GM18870 (cell line): ENCODE data around the gene PCARE.

ENCODE experiments used
- ATAC-seq: cut with Tn5 transposase; IDR thresholded peaks from one replicate; pipeline ENCODE4 v1.9.1; 2021; ENCODE audit warnings: moderate library complexity; ENCODE audit not compliant: unreplicated experiment

Gene PCARE

DNA sequence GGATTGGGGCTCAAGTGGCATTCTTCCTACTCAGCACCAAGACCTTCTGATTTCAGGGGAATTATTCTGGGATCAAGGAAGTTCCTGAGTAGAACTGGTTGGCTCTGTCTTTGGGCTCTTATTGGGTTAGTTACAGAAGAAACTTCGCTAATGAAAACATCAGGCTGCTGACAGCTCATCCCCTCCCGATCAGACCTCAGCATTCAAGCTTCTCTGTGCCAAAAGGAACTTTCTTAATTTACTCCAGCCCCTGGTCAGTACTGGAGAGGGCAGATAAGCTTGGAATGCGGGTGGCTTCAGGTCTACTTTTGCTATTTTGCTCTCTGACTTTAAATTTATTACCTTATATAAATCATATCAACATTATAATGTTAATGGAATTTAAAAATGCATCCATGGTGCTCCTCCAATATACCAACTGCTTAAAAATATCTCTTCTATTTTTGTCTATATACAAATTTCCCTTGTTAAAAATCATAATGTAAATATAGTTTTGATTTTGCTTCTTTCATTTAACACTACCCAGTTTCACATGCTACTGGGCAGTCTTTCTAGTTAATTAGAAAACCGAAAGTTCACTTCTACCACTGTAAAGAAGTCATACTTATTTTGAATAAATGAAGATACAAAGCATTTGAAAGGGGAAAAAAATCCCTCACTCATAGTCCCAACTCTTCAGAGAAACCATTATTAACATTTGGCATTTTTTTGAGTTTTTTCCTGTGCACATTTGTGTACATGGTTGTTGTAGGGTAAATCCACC, 34.4 kb downstream of the PCARE start:
- no peak for ATAC-seq

DNA sequence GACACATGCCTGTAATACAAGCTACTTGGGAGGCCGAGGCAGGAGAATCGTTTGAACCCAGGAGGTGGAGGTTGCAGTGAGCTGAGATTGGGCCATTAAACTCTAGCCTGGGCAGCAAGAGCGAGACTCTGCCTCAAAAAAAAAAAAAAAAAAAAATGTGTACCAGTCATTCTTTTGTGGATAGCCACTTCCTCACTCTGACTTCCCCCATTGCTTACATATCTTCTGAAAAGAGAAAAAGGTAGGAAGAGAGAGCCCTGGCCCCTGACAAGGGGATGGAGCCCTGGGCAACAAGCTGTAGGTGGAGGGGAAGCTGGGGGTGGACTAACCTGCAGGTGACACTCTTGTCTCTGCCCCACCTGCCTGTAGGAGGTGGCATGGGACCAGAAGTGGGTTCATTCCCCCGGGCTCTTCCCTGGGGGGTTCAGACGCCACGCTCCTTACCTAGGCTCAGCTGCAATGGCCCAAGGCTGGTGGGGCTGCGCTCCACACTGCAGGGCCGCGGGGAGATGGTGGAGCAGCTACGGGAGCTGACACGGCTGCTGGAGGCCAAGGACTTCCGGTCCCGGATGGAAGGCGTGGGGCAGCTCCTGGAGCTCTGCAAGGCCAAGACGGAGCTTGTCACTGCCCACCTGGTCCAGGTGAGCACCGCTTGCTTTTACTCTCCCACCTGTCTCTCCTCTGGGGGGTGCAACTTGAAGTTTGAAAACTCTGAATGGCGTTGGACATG, 39.1 kb downstream of the PCARE start:
- ATAC-seq: no peak

DNA sequence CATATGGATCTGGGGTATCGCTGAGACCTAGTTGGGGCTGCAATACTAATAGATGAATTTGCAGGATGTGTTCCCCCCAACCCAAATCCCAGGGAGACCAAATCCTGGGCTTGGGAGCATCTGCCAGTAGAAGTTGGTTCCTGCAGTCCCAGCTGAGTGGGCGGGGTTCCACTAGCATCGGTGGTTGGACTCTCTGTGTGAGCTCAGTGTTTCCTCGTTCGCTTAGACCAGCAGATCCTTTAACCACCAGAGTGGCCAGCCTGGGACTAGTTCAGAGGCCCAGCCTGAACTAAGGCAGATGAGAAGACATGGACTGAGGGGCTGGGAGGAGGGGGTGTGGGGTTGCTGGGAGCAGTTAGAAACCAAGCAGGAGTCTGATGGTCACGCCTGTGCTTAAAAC, 40.7 kb downstream of the PCARE start:
- no peak for ATAC-seq

GRCh38 chr2:29033172-29033571, 41.2 kb downstream of the PCARE start:
- no peak for ATAC-seq

DNA sequence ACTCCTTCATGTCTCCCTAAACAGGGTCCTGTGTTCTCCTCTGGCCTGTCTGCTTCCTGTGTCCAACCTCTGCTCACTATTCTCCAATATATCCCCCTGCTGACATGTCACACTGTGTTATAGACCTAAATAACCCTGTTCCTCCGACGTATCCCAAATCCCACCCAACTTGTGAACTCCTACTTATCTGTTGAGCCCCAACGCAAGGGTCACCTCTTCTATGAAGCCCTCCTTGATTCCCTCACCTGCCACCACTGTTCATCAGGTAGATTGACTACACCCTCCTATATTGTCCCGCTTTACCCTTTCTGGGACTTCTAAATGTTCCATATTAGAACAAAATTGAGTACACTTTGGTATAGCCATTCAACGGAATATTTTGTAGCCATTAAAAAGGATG, 42.1 kb downstream of the PCARE start:
- ATAC-seq: no peak

DNA sequence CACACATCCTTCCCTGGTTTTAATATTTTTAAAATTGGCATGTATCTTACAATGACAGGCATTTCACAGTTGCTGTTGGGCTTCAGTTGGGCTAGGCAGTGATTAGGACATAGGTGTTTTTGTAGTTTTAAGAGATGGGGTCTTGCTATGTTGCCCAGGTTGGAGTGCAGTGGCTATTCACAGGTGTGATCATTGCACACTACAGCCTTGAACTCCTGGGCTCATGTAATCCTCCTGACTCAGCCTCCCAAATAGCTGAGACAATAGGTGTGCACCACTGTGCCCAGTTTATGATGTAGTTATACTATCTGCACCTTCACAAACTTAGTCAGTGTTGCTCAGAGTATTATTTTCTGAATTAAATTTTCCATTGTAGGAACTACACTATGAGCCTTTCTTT, 43.3 kb downstream of the PCARE start:
- ATAC-seq: no peak

- no peak for ATAC-seq
Observed at GRCh38 chr2:29025711-29026110, 48.6 kb downstream of the PCARE start.

- ATAC-seq: no peak
Observed at GRCh38 chr2:29024882-29025430, 49.4 kb downstream of the PCARE start.

DNA sequence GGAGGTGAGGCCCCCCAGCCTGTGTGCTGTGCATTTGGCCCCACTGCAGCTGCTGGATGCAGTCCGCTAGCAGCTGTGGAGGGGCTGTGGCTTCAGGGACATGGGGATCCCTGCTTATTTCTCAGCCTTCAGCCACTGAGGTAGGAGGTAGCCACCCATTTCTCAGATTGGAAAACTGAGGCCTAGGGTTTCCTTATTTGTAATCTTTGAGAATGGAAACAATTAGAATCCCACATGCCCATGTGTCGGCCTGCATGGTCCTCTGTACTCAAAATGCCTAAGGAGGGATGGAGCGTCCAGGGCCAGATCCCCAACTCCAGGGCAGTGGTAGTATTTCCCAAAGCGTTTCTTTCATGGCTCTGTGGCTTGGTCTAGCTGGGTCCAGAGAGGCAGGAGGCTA, 51.1 kb downstream of the PCARE start:
- no peak for ATAC-seq

GRCh38 chr2:29022679-29023078, 51.6 kb downstream of the PCARE start:
- no peak for ATAC-seq

- ATAC-seq: no peak
Observed at GRCh38 chr2:29021886-29022285, 52.4 kb downstream of the PCARE start.

- no peak for ATAC-seq
Observed at GRCh38 chr2:29017716-29018435, 56.4 kb downstream of the PCARE start.

GRCh38 chr2:29016504-29016903, 57.8 kb downstream of the PCARE start:
- no peak for ATAC-seq

DNA sequence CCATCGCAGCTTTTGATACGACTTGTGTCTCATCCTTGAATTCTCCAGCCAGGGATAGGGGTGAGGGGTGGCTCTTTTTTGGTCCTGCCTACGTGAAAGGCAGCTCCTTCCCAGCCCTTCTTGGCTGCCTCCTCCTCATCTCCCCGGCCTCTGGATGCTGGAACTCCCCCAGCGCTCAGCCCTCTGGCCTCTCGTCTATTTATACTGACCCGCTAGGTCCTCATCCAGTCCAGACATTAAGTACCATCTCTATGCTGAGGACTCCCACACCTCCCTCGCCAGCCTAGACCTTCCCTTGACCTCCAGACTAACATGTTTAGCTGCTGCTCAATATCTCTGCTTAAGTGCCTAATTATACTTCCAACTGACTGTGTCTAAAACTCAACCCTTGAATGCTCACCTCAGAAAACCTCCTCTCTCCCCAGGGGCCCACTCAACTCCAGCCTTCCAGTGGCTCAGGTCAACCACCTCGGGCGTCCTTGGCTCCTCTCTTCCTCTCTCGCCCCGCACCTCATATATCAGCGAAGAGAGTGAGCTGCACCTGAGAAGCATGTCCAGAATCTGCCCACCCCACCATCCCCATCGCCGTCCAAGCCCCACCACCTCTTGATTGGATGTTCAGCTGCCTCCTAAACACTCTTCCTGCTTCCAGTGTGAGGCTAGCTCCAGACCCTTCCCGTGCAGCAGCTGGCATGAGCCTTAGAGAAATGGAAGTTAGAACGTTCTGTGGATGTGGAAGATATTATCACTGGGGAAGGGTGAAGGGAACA, 58.4 kb downstream of the PCARE start:
- no peak for ATAC-seq

DNA sequence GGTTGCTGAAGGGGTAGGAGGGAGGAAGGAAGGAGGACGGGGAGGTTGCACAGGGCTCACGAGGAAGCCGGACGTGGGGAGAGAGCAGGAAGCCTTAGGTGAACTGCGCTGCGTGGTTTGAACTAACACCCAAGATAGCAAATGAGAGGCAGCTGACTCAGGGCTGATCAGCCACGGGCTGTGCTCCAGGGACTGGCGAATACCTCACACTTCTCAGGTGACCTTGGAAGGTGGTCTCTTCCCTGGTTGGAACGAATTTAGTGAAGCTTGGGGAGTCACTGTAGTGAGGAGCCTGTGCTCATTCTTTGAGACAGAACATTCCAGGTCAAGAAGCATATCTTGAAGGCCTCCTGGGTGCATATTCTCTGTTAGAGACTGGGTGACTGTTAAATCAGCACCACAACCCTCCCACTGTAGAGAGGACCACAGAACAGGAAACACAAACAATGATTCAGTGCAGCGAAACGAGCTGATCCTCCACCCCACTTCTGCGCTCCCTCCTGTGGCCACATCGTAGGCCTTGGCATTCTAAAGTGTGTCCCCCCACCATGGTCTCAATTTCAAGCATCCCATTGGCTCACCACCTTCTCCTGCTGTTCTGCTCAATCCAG, 59.4 kb downstream of the PCARE start:
- ATAC-seq: no peak

- no peak for ATAC-seq
Observed at GRCh38 chr2:29014331-29014730, 60.0 kb downstream of the PCARE start.

DNA sequence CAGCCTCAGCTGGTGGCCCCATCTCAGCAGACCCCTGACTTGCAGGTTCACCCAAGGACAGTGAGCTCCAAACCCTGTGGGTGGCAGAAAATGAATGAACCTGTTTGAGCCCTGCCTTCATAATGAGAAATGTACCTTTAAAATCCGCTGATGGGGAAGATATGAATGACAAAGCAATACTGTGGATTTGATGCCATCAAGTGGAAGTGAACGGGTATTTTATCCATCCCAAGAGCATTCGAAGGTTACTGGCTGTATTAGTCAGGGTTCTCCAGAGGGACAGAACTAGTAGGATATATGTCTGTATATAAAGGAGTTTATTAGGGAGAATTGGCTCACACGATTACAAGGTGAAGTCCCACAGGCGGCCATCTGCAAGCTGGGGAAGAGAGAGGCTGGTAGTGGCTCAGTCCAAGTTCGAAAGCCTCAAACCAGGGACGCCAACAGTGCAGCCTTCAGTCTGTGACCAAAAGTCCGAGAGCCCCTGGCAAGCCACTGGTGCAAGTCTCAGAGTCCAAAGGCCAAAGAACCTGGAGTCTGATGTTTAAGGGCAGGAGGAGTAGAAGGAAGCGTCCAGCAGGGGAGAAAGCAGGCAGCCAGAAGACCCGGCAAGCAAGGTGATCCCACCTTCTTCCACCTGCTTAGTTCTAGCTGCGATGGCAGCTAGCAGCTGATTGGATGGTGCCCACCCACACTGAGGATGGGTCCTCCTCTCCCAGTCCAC, 61.1 kb downstream of the PCARE start:
- ATAC-seq: no peak

DNA sequence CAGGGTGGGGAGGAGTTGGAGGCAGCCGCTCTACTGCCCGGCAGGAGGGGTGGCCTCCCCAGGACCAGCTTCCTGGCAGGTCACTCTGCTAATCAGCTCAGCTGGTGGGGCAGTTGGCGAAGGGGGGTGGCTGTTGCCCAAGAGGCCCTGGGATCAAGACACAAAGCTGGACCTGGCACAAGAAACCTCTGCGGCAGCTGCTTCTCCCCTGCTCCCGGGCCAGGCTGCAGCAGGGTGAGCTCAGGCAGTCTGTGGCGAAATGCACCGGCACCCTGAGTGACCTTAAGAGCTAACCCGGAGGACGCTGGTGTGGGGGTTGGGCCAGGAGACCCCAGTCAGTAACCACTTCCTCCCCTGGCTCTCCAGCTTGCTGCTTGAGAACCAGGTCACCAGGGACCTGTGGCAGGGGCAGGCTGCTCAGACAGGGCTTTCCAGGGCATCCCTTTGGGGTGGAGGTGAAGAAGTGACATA, 62.1 kb downstream of the PCARE start:
- no peak for ATAC-seq
